ENCODE results near the gene RASSF5. TPM values are rescaled to one million over a fixed set of nuclear protein-coding genes. Genes with fewer than 3 reads are reported as not detected.

Gene RASSF5
- polyA plus RNA-seq, 2 of the 4 experiments (the other 2 are of a cell fraction) = 2.0 to 2.2 TPM

DNA sequence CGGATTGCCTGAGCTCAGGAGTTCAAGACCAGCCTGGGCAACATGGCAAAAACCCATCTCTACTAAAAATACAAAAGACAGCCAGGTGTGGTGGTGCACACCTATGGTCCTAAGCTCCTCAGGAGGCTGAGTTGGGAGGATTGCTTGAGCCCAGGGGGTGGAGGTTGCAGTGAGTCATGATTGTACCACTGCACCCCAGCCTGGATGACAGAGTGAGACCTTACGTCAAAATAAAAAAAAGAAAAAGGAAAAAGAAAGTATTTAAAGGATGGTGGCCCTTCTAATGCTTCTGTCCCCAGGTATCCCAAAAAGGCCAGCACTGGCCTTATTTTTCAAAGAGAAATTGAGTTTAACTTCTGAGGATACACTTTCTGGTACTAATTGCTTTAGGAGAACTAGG is 35.3 kb upstream of the RASSF5 start:
- ChIA-PET CTCF (interaction anchor here (2.6 to 5.8 kb wide), 3 partner anchors 8 to 18 kb away, joined by 11 to 73 read pairs (median 57); no protein-coding TSS in a partner anchor), POLR2A (no interaction called here)
- H3K9me3 ChIP-seq = no peaks in the 10 kb centered on the region
- ATAC-seq = no peak
- H3K27ac ChIP-seq = no peak overlapping the region
- H3K4me2 ChIP-seq = no peak overlapping the region; the same call in 2 of the 3 replicates
- no peak overlapping the region for H3K4me3 ChIP-seq
- no peak for DNase-seq (ENCODE audit: low read depth in 1 of 2, low spot score in 1 of 2)
- WGBS (ENCODE audit: missing lambda C conversion rate) = 96% methylated on average over 2 of the region's 2 CpGs
- peaks cover 20% of the 10 kb centered on the region for H3K4me1 ChIP-seq
- no peak for FAIRE-seq
- TF ChIP-seq TFCP2L1 (CRISPR knock-in tag; IDR thresholded peaks at IDR 0.05) (no peak), POLR2AphosphoS2 (conservative IDR thresholded peaks at IDR 0.05; ENCODE audit: low read length) (no peak), ESRRA (IDR thresholded peaks at IDR 0.05; ENCODE audit: borderline replicate concordance, low read length) (no peak), CHD4 (IDR thresholded peaks at IDR 0.05; ENCODE audit: borderline replicate concordance) (no peak), FOSB (CRISPR knock-in tag; IDR thresholded peaks at IDR 0.05) (no peak), CTCF (IDR thresholded peaks at IDR 0.05) (no peak)
- TF ChIP-seq, protein P1, sequence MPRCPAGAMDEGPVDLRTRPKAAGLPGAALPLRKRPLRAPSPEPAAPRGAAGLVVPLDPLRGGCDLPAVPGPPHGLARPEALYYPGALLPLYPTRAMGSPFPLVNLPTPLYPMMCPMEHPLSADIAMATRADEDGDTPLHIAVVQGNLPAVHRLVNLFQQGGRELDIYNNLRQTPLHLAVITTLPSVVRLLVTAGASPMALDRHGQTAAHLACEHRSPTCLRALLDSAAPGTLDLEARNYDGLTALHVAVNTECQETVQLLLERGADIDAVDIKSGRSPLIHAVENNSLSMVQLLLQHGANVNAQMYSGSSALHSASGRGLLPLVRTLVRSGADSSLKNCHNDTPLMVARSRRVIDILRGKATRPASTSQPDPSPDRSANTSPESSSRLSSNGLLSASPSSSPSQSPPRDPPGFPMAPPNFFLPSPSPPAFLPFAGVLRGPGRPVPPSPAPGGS (IDR thresholded peaks at IDR 0.05) = no peak
- TF ChIP-seq, protein P2, sequence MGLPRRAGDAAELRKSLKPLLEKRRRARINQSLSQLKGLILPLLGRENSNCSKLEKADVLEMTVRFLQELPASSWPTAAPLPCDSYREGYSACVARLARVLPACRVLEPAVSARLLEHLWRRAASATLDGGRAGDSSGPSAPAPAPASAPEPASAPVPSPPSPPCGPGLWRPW (IDR thresholded peaks at IDR 0.05) = no peak

- no peak for ATAC-seq
- Histone ChIP-seq H3K27ac (no peak overlapping the region), H3K4me2 (no peak overlapping the region)
Measured at GRCh38 chr1:206472454-206472853, 34.9 kb upstream of the RASSF5 start.

DNA sequence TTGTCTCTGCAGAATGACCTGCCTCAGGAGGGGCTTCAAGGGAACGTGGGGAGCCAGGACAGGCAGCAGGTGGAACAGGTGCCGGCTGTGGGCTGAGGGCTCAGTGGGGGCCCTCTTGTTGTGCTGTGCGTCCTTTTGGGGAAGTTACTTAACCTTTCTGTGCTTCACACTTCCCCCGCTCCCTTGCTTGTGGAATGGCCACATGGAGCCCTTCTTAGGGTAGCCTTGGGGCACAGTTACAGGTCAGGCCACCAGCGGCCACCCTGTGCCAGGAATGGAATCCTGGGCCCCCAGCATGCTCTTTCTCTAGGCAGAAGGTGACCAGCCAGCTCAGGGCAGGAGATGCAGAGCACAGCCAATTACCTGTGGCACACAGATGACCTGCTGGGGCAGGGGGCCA is 34.4 kb upstream of the RASSF5 start:
- ChIA-PET POLR2A (no interaction called here), CTCF (interaction anchor here (2.0 to 5.8 kb wide), 3 partner anchors 12 to 191 kb away, joined by 5 to 73 read pairs (median 10); no protein-coding TSS in a partner anchor)
- 56% methylated on average over 5 of the region's 5 CpGs for WGBS (ENCODE audit: missing lambda C conversion rate)
- H3K4me3 ChIP-seq = no peak overlapping the region
- ATAC-seq (no peak), DNase-seq (ENCODE audit: low read depth in 1 of 2, low spot score in 1 of 2) (no peak), FAIRE-seq (no peak)
- no peak overlapping the region for H3K4me2 ChIP-seq
- H3K4me1 ChIP-seq = peaks cover 20% of the 10 kb centered on the region
- no peaks in the 10 kb centered on the region for H3K9me3 ChIP-seq
- no peak overlapping the region for H3K27ac ChIP-seq
- TF ChIP-seq RFX5 (IDR thresholded peaks at IDR 0.05) = no peak
- TF ChIP-seq, protein P1 (IDR thresholded peaks at IDR 0.05) = no peak
- TF ChIP-seq EHF (CRISPR knock-in tag; IDR thresholded peaks at IDR 0.05) = no peak
- no peak for TF ChIP-seq USF2 (IDR thresholded peaks at IDR 0.05)
- no peak for TF ChIP-seq RCOR1 (IDR thresholded peaks at IDR 0.05; ENCODE audit: low read depth, low read length)
- no peak for TF ChIP-seq KDM5A (IDR thresholded peaks at IDR 0.05)
- TF ChIP-seq PHF8 (IDR thresholded peaks at IDR 0.05; ENCODE audit: borderline replicate concordance, low read depth) = no peak
- TF ChIP-seq JUNB (IDR thresholded peaks at IDR 0.05) = no peak
- no peak for TF ChIP-seq EP300 (IDR thresholded peaks at IDR 0.05)
- TF ChIP-seq KDM1A (IDR thresholded peaks at IDR 0.05; ENCODE audit: low read depth) = no peak
- TF ChIP-seq, protein P3, sequence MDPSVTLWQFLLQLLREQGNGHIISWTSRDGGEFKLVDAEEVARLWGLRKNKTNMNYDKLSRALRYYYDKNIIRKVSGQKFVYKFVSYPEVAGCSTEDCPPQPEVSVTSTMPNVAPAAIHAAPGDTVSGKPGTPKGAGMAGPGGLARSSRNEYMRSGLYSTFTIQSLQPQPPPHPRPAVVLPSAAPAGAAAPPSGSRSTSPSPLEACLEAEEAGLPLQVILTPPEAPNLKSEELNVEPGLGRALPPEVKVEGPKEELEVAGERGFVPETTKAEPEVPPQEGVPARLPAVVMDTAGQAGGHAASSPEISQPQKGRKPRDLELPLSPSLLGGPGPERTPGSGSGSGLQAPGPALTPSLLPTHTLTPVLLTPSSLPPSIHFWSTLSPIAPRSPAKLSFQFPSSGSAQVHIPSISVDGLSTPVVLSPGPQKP (IDR thresholded peaks at IDR 0.05; ENCODE audit: low read depth, low read length) = no peak

More at GRCh38 chr1:206472454-206472853, 34.9 kb upstream of the RASSF5 start:
- H3K9me3 ChIP-seq = no peaks in the 10 kb centered on the region
- FAIRE-seq = no peak
- WGBS (ENCODE audit: missing lambda C conversion rate) = 59% methylated on average over 3 of the region's 3 CpGs
- POLR2A ChIA-PET = no interaction called here
- TF ChIP-seq KDM1A (IDR thresholded peaks at IDR 0.05; ENCODE audit: low read depth) (no peak), GATA3 (IDR thresholded peaks at IDR 0.05; ENCODE audit: borderline replicate concordance) (no peak), JUN (IDR thresholded peaks at IDR 0.05) (no peak)
- TF ChIP-seq, protein P4, sequence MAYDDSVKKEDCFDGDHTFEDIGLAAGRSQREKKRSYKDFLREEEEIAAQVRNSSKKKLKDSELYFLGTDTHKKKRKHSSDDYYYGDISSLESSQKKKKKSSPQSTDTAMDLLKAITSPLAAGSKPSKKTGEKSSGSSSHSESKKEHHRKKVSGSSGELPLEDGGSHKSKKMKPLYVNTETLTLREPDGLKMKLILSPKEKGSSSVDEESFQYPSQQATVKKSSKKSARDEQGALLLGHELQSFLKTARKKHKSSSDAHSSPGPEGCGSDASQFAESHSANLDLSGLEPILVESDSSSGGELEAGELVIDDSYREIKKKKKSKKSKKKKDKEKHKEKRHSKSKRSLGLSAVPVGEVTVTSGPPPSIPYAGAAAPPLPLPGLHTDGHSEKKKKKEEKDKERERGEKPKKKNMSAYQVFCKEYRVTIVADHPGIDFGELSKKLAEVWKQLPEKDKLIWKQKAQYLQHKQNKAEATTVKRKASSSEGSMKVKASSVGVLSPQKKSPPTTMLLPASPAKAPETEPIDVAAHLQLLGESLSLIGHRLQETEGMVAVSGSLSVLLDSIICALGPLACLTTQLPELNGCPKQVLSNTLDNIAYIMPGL (CRISPR knock-in tag; IDR thresholded peaks at IDR 0.05; ENCODE audit: borderline replicate concordance) = no peak
- peaks cover 20% of the 10 kb centered on the region for H3K4me1 ChIP-seq
- H3K4me3 ChIP-seq = no peak overlapping the region
- no peak for DNase-seq (ENCODE audit: low read depth in 1 of 2, low spot score in 1 of 2)
- CTCF ChIA-PET = interaction anchor here (2.0 to 5.8 kb wide), 4 partner anchors 8 to 192 kb away, joined by 5 to 73 read pairs (median 34); no protein-coding TSS in a partner anchor
